ENCODE data around the gene MCF2L.
"Not testable (repeated sequence)": the region's sequence is repeated elsewhere in the genome, so short reads cannot be mapped to it uniquely, and the experiment has no call there.

Gene MCF2L

DNA sequence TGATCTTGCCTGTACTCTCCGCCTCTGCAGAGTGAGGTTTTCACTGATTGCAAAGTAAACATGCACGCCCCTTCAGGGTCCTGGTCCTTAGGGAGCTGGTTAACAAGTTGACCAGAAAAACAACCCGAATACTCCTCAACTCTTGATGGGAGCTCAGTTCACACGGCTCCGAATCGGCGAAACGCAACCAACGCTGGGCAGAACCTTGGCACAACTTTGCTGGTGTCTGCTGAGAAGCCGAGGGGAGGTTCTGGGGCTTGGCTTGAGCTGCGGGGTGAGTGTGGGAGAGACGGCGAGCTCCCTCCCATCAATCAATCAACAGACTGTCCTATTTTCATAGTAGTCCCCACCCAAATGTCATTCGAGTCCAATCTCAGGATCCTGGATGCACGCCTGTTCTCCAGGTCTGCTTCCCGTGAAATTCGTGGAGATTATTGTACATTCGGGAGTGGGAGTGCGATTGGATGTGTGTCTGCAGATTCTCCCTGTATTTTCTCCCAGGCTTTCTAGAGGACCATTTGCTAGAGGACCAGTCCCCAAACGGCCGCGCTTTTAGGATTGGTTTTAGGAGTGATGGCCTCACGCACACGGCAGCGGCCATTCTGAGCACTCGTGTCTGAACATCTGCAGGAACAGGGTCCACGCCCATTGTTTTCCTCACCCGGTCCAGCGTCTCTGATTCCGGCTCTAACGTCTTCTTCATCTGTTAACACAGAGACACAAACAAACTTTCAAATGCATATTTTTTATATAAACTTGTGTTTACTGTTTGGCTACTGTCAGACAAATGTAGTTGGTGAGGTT is 85.0 kb downstream of the MCF2L start:
- no peak for DNase-seq

GRCh38 chr13:113057084-113057483 is 88.1 kb downstream of the MCF2L start:
- no peak for DNase-seq

GRCh38 chr13:113057559-113057958 is 88.5 kb downstream of the MCF2L start:
- not testable (repeated sequence) for DNase-seq

DNA sequence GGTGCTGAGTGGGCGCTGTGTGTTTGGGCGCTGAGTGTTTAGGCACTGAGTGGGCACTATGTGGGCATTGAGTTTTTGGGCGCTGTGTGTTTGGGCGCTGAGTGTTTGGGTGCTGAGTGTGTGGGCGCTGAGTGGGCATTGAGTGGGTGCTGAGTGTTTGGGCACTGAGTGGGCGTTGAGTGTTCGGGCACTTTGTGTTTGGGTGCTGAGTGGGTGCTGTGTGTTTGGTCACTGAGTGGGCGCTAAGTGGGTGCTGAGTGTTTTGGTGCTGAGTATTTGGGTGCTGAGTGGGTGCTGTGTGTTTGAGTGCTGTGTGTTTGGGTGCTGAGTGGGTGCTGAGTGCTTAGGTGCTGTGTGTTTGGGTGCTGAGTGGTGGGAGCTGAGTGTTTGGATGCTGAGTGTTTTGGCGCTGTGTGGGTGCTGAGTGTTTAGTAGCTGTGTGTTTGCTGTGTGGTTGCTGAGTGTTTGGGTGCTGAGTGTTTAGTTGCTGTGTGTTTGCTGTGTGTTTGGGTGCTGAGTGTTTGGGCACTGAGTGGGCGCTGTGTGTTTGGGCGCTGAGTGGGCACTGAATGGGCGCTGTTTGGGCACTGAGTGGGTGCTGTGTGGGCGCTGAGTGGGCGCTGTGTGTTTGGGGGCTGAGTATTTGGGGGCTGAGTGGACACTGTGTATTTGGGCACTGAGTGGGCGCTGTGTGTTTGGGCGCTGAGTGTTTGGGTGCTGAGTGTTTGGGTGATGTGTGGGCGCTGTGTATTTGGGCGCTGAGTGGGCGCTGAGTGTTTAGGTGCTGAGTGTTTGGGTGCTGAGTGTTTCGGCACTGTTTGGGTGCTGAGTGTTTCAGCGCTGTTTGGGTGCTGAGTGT is 89.3 kb downstream of the MCF2L start:
- DNase-seq = no peak

DNA sequence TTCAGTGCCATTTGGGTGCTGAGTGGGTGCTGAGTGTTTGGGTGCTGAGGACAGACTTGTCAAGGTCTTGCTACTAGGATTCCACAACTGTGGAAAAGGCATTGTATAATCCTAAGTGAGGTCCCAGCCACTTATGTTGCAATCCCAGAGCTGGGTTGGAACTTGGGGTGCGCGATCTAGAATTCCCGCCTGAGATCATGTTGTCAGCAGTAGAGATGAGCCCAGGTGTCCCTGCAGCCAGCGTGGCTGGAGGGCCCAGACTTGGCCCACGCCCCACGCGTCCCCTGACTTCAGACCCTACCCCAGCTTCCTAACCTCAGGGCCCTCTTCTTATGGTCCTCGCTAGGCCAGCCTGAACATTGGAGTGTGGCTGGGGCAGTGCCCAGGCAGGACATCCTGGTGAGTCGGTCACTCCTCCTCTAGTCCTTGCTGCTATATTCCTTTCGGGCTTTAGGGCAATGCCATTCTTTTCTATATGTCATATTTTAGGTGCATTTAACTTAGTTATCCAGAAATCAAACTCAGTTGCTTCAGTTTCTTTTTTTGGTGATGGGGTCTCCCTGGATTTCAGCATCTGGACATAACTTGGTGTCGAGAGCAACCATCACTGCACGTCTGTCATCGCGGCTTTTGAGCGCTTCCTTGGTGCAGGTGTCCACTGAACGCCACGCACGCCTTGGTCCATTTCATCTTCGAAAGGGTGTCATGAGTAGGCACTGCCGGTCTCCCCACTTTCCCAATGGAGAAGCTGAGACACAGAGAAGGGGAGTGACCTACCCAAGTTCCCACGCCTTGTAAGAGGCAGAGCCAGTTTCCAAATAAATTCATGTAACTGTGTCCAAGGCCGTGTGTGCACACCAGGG is 90.2 kb downstream of the MCF2L start:
- DNase-seq = no peak

- no peak for DNase-seq
Measured at GRCh38 chr13:113059891-113060290, 90.9 kb downstream of the MCF2L start.

- no peak for DNase-seq
Measured at GRCh38 chr13:113060557-113061270, 91.7 kb downstream of the MCF2L start.

- DNase-seq = no peak
Measured at GRCh38 chr13:113061271-113061625, 92.2 kb downstream of the MCF2L start.

DNA sequence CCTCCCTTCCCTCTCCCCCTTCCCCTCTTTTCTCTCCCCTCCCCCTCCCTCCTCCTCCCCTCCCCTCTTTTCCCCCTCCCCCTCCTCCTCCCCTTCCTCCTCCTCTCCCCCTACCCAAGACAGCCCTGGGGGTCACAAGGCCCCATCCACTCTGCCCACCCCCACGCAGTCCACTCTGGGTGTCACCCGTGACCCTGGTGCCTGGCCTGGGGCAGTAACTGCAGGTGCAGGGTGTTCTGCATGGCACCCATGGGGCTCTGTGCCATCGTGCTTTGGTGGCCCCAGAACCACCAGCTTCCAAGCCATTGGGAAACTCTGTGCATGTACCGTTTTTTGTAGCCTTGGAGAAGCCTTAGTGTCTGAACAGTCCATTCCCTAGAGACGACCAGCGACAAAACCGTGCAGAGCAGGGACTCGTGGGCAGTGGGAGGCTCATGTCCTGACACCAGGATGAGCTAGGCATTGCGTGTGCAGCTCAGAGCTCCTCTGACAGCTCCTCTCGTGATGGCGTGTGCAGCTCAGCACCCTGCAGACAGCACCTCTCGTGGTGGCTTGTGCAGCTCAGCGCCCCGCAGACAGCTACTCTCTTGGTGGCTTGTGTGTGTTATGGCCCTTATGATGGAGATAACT is 92.9 kb downstream of the MCF2L start:
- DNase-seq = no peak

DNA sequence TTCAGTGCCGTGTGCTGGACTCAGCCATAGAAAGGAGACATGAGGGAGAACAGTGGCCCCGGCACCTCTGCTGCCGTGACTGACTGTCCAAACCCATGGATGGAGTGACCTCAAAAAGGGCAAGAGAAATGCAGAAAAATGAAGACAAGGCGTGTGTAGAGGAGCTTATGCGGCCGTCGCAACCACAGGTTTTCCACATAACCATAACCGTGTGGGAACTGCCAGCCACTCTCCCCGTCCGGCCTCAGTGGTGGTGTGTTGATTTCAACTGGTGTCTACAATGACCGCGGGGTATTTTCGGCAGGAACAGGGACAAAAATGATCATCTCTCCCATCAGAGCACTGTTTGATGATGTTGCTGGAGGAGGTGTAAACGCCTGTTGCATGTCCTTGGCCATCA is 93.7 kb downstream of the MCF2L start:
- DNase-seq = no peak

DNA sequence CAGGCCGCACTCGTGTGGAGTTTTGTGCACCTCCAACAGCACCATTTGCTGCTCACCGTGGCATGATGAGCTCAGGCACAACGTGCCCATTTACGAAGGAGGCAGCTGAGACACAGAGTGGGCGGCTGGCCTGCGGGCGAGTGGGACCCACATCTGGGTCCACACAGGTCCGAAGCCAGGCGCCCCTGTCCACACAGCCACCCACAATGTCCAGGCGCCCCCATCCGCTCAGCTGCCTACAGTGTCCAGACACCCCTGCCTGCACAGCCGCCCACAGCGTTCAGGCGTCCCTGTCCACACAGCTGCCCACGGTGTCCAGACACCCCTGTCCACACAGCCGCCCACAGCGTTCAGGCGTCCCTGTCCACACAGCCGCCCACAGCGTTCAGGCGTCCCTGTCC is 94.1 kb downstream of the MCF2L start:
- DNase-seq = no peak

DNA sequence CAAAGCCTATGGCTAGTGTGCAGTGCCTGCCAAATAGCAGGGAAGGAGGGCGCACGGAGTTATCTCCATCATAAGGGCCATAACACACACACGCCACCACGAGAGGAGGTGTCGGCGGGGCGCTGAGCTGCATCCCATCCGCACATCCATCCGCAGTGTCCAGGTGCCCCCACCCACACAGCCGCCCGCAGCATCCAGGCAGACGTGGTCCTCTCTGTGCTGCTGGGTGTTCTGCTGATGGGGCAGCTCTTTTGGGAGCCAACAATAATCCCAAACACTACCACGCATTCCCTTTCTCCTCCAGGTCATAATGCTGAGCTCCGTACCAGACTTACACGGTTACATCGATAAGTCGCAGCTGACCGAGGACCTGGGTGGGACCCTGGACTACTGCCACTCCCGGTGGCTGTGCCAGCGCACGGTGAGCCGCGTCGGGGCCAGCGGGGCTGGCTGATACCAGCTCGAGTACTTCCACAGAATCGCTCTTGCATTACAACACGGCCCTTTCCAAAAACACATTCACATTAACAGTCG is 95.1 kb downstream of the MCF2L start:
- no peak for DNase-seq

- no peak for DNase-seq
Measured at GRCh38 chr13:113064534-113065405, 95.8 kb downstream of the MCF2L start.

GRCh38 chr13:113065406-113066141 is 96.6 kb downstream of the MCF2L start:
- no peak for DNase-seq

DNA sequence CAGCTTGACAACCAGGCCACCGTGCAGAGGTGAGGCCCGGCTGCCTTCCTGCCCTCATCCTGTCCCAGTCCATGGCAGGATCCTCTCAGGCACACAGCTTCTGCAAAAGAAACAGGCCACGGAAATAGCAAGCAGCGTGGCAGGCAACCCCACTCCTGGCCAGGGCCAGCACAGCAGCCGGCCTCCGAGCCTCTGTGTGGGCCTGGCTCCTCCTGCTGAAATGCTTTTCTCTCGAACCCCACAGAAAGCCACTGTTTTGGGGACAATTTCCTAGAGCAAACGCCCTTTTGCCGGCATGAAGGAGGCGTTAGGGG is 97.1 kb downstream of the MCF2L start:
- DNase-seq = no peak

GRCh38 chr13:113066746-113067145 is 97.7 kb downstream of the MCF2L start:
- DNase-seq = no peak

- DNase-seq = no peak
Measured at GRCh38 chr13:113069861-113070805, 101.1 kb downstream of the MCF2L start.

- DNase-seq = no peak
Measured at GRCh38 chr13:113070855-113071254, 101.8 kb downstream of the MCF2L start.

- DNase-seq = no peak
Measured at GRCh38 chr13:113072376-113072775, 103.4 kb downstream of the MCF2L start.

All from NCI-H1694 treated with DMSO at 0.1 percent for 48 hours (cell line).